D341Med (cell line): Measurements from ENCODE around the gene SLC25A42.

Experiments
- DNase-seq: peaks from one replicate; pipeline ENCODE4 v3.0.0; 2012; ENCODE audit warnings: low spot score

SLC25A42 gene

GRCh38 chr19:19051478-19052213, 12.1 kb upstream of the SLC25A42 start:
- no peak for DNase-seq

GRCh38 chr19:19052921-19053320, 10.9 kb upstream of the SLC25A42 start:
- DNase-seq = no peak

- peak; percentile 84 for DNase-seq
These were observed 10.1 kb upstream of the SLC25A42 start for GRCh38 chr19:19053508-19054314.

GRCh38 chr19:19054315-19054938, 9.4 kb upstream of the SLC25A42 start:
- no peak for DNase-seq

GRCh38 chr19:19054939-19055440, 8.8 kb upstream of the SLC25A42 start:
- DNase-seq = no peak

GRCh38 chr19:19055701-19056100, 8.1 kb upstream of the SLC25A42 start:
- no peak for DNase-seq

GRCh38 chr19:19056636-19057275, 7.0 kb upstream of the SLC25A42 start:
- no peak for DNase-seq

GRCh38 chr19:19057317-19057716, 6.5 kb upstream of the SLC25A42 start:
- DNase-seq = no peak

- DNase-seq = no peak
These were observed 6.1 kb upstream of the SLC25A42 start for GRCh38 chr19:19057720-19058119.

GRCh38 chr19:19059018-19059836, 4.6 kb upstream of the SLC25A42 start:
- no peak for DNase-seq

GRCh38 chr19:19059837-19060611, 3.8 kb upstream of the SLC25A42 start:
- no peak for DNase-seq

GRCh38 chr19:19061506-19061905, 2.3 kb upstream of the SLC25A42 start:
- DNase-seq = no peak

GRCh38 chr19:19062454-19063182, 1.2 kb upstream of the SLC25A42 start:
- DNase-seq = no peak

GRCh38 chr19:19064098-19064722, 416 bp downstream of the SLC25A42 start:
- DNase-seq = no peak

GRCh38 chr19:19064811-19065745, 1.3 kb downstream of the SLC25A42 start:
- DNase-seq = peak; percentile 71

- no peak for DNase-seq
These were observed 3.7 kb downstream of the SLC25A42 start for GRCh38 chr19:19067276-19068072.
